Fibroblast of skin of back (primary cell): ENCODE results near the gene TEKTIP1. TPM values are rescaled to one million over a fixed set of nuclear protein-coding genes. Genes with fewer than 3 reads are reported as not detected.
A peak's percentile ranks its signal among the peaks of the same experiment; 100 is the strongest.

Experiments
- DNase-seq: peaks from one replicate; pipeline ENCODE4 v3.0.0-alpha.2; 2013
- polyA plus RNA-seq, 2 experiments: library from polyadenylated mRNA; unstranded; fragments of 120-200 nt; gene quantifications; one replicate each; pipeline ENCODE4 v1.2.1, GENCODE V29; 2013; ENCODE audit not compliant: insufficient read length in 2 of 2

The TEKTIP1 gene
- polyA plus RNA-seq (2013, experiment 1 of 2; ENCODE audit: insufficient read length): 4.7 TPM
- 3.4 TPM for polyA plus RNA-seq (2013, experiment 2 of 2; ENCODE audit: insufficient read length)

GRCh38 chr19:3538965-3539755 is at the start of gene TEKTIP1:
Gene TEKTIP1 (plus strand): TSS chr19:3539174. CDS start chr19:3539178, 4 bp downstream.
- no peak for DNase-seq

GRCh38 chr19:3491396-3492119 is 47.4 kb upstream of the TEKTIP1 start:
- DNase-seq: no peak

- no peak for DNase-seq
Observed at GRCh38 chr19:3492131-3492839, 46.7 kb upstream of the TEKTIP1 start.

- DNase-seq: no peak
Observed at GRCh38 chr19:3492919-3493318, 46.1 kb upstream of the TEKTIP1 start.

- no peak for DNase-seq
Observed at GRCh38 chr19:3493651-3494050, 45.3 kb upstream of the TEKTIP1 start.

- DNase-seq: no peak
Observed at GRCh38 chr19:3494051-3494450, 44.9 kb upstream of the TEKTIP1 start.

- DNase-seq: no peak
Observed at GRCh38 chr19:3494559-3494958, 44.4 kb upstream of the TEKTIP1 start.

- DNase-seq: no peak
Observed at GRCh38 chr19:3496392-3497273, 42.3 kb upstream of the TEKTIP1 start.

GRCh38 chr19:3497757-3498520 is 41.0 kb upstream of the TEKTIP1 start:
- no peak for DNase-seq

- no peak for DNase-seq
Observed at GRCh38 chr19:3499738-3500428, 39.1 kb upstream of the TEKTIP1 start.

GRCh38 chr19:3500429-3501101 is 38.4 kb upstream of the TEKTIP1 start, which contains the start of gene DOHH:
Gene DOHH (minus strand): TSS chr19:3500674. CDS start chr19:3496814, 3,860 bp downstream.
- peak; percentile 95 for DNase-seq

GRCh38 chr19:3501780-3502179 is 37.2 kb upstream of the TEKTIP1 start:
- DNase-seq: no peak

- DNase-seq: no peak
Observed at GRCh38 chr19:3503036-3503572, 35.9 kb upstream of the TEKTIP1 start.

GRCh38 chr19:3504735-3505134 is 34.2 kb upstream of the TEKTIP1 start:
- DNase-seq: peak; percentile 6

GRCh38 chr19:3505598-3506383 is 33.2 kb upstream of the TEKTIP1 start, which contains the start of gene FZR1:
Gene FZR1 (plus strand): TSS chr19:3506311. CDS start chr19:3522990, 16,679 bp downstream.
- DNase-seq: peak; percentile 98

GRCh38 chr19:3506384-3507340 is 32.3 kb upstream of the TEKTIP1 start:
- peak; percentile 12 for DNase-seq

- peak; percentile 17 for DNase-seq
Observed at GRCh38 chr19:3507371-3508120, 31.4 kb upstream of the TEKTIP1 start.
